HEK293 (cell line): Measurements from ENCODE around the gene TRABD.

Source experiments
- KLF16 ChIP-seq: fragments of 450-650 bp; formaldehyde crosslinking; IDR thresholded peaks from 2 replicates; pipeline ENCODE4 v1.5.1; 2017; ENCODE audit warnings: missing biosample characterization, missing genetic modification characterization
- YY2 ChIP-seq: fragments of 450-650 bp; formaldehyde crosslinking; IDR thresholded peaks from 2 replicates; pipeline ENCODE4 v1.5.1; 2016; ENCODE audit warnings: missing biosample characterization, missing genetic modification characterization
- ZBTB1 ChIP-seq: fragments of 450-650 bp; formaldehyde crosslinking; IDR thresholded peaks from 2 replicates; pipeline ENCODE4 v1.5.1; 2016; ENCODE audit warnings: missing biosample characterization, missing genetic modification characterization
- ZNF677 ChIP-seq: fragments of 450-650 bp; IDR thresholded peaks from 2 replicates; pipeline ENCODE4 v1.5.0; 2018; ENCODE audit warnings: missing biosample characterization, mild to moderate bottlenecking, missing genetic modification characterization, moderate library complexity
- TF ChIP-seq, protein P1 (sequence below): fragments of 450-650 bp; formaldehyde crosslinking; IDR thresholded peaks from 2 replicates; pipeline ENCODE4 v1.5.1; 2016; ENCODE audit warnings: missing biosample characterization, missing genetic modification characterization
- TF ChIP-seq, protein P2 (sequence below): fragments of 450-650 bp; formaldehyde crosslinking; IDR thresholded peaks from 2 replicates; pipeline ENCODE4 v1.5.1; 2016; ENCODE audit warnings: missing biosample characterization, missing genetic modification characterization

DNA sequence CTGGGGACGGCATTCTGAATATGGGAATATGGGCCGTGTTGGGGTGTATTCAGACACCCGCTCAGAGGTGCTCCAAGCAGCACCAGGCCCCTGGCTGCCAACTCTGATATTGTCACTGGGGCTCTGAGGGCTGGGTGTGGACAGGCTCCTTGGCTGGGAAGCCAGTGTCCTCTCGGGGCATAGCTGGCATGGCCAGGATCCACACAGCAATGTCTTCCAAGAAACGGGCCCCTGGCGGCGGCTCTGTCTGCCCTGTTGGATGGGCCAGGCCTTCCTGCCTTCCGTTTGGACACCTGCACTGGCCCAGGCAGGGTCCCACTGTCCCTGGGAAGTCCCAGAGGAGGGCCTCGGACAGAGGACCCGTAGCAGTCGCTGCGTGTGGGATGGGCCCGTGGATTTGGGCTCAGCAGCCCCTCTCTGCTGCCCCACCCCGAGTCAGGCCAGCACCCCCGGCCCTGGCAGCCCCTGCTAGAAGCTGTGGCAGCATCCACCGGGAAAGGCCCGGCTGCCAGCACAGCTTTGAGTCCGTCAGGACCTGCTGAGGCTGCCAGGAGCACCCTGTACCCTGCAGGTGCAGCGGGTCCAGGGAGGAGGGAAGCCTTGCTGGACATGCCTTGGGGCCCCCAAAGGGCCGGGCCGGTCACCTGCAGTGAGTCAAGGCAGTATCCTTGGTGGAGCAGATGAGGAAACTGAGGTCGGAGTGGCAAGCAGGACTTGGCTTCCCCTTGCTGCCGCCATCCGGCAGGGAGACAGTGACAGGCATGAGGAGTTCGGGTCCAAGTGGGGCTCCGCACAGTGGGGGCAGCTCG is 11.1 kb upstream of the TRABD start:
- TF ChIP-seq KLF16 = no peak
- no peak for TF ChIP-seq ZNF677 (tag by site-specific recombination)
- TF ChIP-seq, protein P1, sequence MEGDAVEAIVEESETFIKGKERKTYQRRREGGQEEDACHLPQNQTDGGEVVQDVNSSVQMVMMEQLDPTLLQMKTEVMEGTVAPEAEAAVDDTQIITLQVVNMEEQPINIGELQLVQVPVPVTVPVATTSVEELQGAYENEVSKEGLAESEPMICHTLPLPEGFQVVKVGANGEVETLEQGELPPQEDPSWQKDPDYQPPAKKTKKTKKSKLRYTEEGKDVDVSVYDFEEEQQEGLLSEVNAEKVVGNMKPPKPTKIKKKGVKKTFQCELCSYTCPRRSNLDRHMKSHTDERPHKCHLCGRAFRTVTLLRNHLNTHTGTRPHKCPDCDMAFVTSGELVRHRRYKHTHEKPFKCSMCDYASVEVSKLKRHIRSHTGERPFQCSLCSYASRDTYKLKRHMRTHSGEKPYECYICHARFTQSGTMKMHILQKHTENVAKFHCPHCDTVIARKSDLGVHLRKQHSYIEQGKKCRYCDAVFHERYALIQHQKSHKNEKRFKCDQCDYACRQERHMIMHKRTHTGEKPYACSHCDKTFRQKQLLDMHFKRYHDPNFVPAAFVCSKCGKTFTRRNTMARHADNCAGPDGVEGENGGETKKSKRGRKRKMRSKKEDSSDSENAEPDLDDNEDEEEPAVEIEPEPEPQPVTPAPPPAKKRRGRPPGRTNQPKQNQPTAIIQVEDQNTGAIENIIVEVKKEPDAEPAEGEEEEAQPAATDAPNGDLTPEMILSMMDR = no peak
- TF ChIP-seq YY2 (tag by site-specific recombination) = no peak
- no peak for TF ChIP-seq ZBTB1
- TF ChIP-seq, protein P2, sequence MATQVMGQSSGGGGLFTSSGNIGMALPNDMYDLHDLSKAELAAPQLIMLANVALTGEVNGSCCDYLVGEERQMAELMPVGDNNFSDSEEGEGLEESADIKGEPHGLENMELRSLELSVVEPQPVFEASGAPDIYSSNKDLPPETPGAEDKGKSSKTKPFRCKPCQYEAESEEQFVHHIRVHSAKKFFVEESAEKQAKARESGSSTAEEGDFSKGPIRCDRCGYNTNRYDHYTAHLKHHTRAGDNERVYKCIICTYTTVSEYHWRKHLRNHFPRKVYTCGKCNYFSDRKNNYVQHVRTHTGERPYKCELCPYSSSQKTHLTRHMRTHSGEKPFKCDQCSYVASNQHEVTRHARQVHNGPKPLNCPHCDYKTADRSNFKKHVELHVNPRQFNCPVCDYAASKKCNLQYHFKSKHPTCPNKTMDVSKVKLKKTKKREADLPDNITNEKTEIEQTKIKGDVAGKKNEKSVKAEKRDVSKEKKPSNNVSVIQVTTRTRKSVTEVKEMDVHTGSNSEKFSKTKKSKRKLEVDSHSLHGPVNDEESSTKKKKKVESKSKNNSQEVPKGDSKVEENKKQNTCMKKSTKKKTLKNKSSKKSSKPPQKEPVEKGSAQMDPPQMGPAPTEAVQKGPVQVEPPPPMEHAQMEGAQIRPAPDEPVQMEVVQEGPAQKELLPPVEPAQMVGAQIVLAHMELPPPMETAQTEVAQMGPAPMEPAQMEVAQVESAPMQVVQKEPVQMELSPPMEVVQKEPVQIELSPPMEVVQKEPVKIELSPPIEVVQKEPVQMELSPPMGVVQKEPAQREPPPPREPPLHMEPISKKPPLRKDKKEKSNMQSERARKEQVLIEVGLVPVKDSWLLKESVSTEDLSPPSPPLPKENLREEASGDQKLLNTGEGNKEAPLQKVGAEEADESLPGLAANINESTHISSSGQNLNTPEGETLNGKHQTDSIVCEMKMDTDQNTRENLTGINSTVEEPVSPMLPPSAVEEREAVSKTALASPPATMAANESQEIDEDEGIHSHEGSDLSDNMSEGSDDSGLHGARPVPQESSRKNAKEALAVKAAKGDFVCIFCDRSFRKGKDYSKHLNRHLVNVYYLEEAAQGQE (tag by site-specific recombination) = no peak
